AG04450 (cell line): ENCODE measurements around the gene SEC61A1. TPM values are rescaled to one million over a fixed set of nuclear protein-coding genes. Genes with fewer than 3 reads are reported as not detected.
A peak's percentile ranks its signal among the peaks of the same experiment; 100 is the strongest.

Experiments used
- CTCF ChIA-PET: fragments of 300-600, 350-600 bp; formaldehyde crosslinking; extraction: SDS; loops from one replicate; lab custom pipeline; 2022; ENCODE audit warnings: antibody characterized with exemption, inconsistent platforms; lab: Charles Lee
- POLR2A ChIA-PET: fragments of 350-600 bp; formaldehyde crosslinking; extraction: SDS; loops from one replicate; lab custom pipeline; 2021; ENCODE audit warnings: antibody characterized with exemption, inconsistent platforms; lab: Yijun Ruan, JAX
- DNase-seq: peaks from one replicate; pipeline ENCODE4 v3.0.0-alpha.2; 2011; ENCODE audit warnings: low read depth, low spot score
- H3K27ac ChIP-seq: one replicate; pipeline ENCODE4 v1.5.1; 2012; ENCODE audit warnings: low read depth, low read length, control low read depth
- H3K27me3 ChIP-seq: one replicate; pipeline ENCODE4 v1.6.0; 2012; ENCODE audit warnings: low read length; ENCODE audit not compliant: control insufficient read depth, insufficient read depth
- H3K4me3 ChIP-seq: 2 replicates; pipeline ENCODE4 v1.5.1; 2011; ENCODE audit warnings: mild to moderate bottlenecking, low read depth, low read length, control low read depth
- H3K9me3 ChIP-seq: 2 replicates; pipeline ENCODE4 v1.5.1; 2012; ENCODE audit warnings: low read length; ENCODE audit not compliant: control insufficient read depth, insufficient read depth
- polyA plus RNA-seq: library from polyadenylated mRNA; depleted of rRNA; stranded (reverse); fragments of >200 nt; gene quantifications from 2 replicates; pipeline ENCODE4 v1.2.3, GENCODE V29; 2011
- TF ChIP-seq, protein P1 (sequence below): IDR thresholded peaks from 2 replicates; pipeline ENCODE4 v1.5.1; 2011; ENCODE audit warnings: low read depth, low read length, control low read depth, inconsistent platforms

SEC61A1 gene
- polyA plus RNA-seq, 1 experiment: 639 TPM

DNA sequence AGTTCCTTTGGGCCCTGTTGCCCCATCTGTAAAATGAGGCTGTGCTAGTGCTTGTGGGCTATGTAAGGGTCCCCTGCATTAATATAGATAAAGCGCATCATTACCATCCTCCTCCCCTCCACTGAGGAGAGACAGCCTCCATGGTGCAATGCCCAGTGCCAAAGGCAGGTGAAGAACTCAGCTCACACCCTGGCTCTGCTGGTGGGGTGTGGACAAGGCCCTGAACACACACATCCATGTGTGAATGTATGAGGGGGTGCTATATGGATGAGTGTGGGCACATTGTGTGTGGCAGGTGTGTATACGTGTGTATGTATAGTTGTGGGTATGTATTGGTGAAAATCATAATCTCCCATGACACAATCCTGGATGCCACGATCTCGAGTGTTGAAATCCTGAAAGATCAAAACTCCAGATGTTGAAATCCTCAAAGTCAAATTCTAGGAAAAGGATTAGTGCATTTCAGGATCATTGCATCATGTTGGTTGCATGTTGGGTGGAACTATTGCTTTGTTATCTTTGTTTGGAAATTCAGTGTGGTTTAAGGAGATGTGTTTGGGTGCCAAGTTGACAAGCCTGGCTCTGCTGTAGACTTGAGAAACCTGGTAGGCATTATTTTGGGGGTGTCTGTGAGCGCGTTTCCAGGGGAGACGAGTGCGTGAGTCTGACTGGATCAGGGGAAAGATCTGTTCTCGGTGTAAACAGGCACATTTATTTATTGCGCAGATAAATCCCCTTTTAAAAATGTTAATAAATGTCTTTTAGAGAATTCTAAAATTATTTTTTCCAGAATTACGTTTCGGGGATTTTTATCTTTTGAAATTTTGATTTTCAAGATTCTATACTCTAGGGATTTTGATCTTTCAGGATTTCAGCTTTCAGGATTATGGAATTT, 42.0 kb upstream of the SEC61A1 start:
- CTCF ChIA-PET: no interaction called here
- H3K27ac ChIP-seq: no peak overlapping the region
- TF ChIP-seq, protein P1, sequence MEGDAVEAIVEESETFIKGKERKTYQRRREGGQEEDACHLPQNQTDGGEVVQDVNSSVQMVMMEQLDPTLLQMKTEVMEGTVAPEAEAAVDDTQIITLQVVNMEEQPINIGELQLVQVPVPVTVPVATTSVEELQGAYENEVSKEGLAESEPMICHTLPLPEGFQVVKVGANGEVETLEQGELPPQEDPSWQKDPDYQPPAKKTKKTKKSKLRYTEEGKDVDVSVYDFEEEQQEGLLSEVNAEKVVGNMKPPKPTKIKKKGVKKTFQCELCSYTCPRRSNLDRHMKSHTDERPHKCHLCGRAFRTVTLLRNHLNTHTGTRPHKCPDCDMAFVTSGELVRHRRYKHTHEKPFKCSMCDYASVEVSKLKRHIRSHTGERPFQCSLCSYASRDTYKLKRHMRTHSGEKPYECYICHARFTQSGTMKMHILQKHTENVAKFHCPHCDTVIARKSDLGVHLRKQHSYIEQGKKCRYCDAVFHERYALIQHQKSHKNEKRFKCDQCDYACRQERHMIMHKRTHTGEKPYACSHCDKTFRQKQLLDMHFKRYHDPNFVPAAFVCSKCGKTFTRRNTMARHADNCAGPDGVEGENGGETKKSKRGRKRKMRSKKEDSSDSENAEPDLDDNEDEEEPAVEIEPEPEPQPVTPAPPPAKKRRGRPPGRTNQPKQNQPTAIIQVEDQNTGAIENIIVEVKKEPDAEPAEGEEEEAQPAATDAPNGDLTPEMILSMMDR: no peak
- POLR2A ChIA-PET: no interaction called here
- no peaks in the 10 kb centered on the region for H3K9me3 ChIP-seq
- no peak overlapping the region for H3K4me3 ChIP-seq
- no peak for DNase-seq
- H3K27me3 ChIP-seq: peaks cover 22% of the 10 kb centered on the region

DNA sequence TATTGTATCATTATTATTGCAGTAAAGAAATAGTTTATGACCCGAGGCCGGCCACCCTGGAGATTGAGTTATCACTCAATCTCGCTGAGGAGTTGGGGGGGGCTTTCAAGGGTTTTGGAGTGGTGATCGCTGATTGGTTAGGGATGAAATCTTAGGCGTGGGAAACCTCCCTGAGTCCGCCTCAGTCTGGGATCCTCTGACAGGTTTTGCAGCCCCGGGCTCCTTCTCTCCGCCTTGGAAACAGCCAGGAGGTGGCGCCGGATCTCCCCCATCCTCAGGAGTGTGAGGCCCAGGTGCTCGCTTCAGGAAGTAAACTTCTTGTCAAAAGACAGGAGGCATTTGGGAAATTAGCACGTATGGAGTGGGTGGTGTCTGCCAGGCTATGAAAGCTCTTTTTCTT, 41.1 kb upstream of the SEC61A1 start:
- H3K4me3 ChIP-seq: no peak overlapping the region
- TF ChIP-seq, protein P1: peak; percentile 54
- DNase-seq: no peak

GRCh38 chr3:128012050-128012449, 40.2 kb upstream of the SEC61A1 start:
- TF ChIP-seq, protein P1: no peak
- Histone ChIP-seq H3K9me3 (0 out of 2 replicates have a peak, but pooled peaks cover 3% of the 10 kb centered on the region), H3K27me3 (peaks cover 14% of the 10 kb centered on the region), H3K27ac (no peak overlapping the region), H3K4me3 (no peak overlapping the region)
- ChIA-PET POLR2A (no interaction called here), CTCF (no interaction called here)
- no peak for DNase-seq

More for the DNA sequence above, 41.1 kb upstream of the SEC61A1 start:
- peaks cover 21% of the 10 kb centered on the region for H3K27me3 ChIP-seq
- CTCF ChIA-PET: interaction anchor here (0.6 to 1.0 kb wide), 2 partner anchors 123 to 132 kb away, joined by 3 read pairs; no protein-coding TSS in a partner anchor
- POLR2A ChIA-PET: no interaction called here
- H3K27ac ChIP-seq: no peak overlapping the region
- 0 out of 2 replicates have a peak, but pooled peaks cover under 1% of the 10 kb centered on the region for H3K9me3 ChIP-seq

- H3K4me3 ChIP-seq: no peak overlapping the region
- 0 out of 2 replicates have a peak, but pooled peaks cover 3% of the 10 kb centered on the region for H3K9me3 ChIP-seq
- H3K27me3 ChIP-seq: peaks cover 8% of the 10 kb centered on the region
- DNase-seq: no peak
- H3K27ac ChIP-seq: no peak overlapping the region
- ChIA-PET CTCF (no interaction called here), POLR2A (no interaction called here)
- TF ChIP-seq, protein P1: no peak
These were observed 37.7 kb upstream of the SEC61A1 start for GRCh38 chr3:128014548-128014947.

GRCh38 chr3:128016502-128016901, 35.7 kb upstream of the SEC61A1 start:
- DNase-seq: no peak
- Histone ChIP-seq H3K27ac (no peak overlapping the region), H3K27me3 (peaks cover 2% of the 10 kb centered on the region), H3K4me3 (no peak overlapping the region), H3K9me3 (0 out of 2 replicates have a peak, but pooled peaks cover 3% of the 10 kb centered on the region)
- TF ChIP-seq, protein P1: no peak
- ChIA-PET POLR2A (no interaction called here), CTCF (interaction anchor here (0.7 kb wide), 2 partner anchors 290 to 366 kb away, joined by 4 to 6 read pairs; no protein-coding TSS in a partner anchor)
